Loucy (cell line): ENCODE data around the gene MYMX.

Experiments used
- H2AFZ ChIP-seq: fragments of 200-600 bp; sonication (generic); 2 replicates; pipeline ENCODE4 v1.6.0; 2016; ENCODE audit warnings: antibody characterized with exemption, mild to moderate bottlenecking, low read length, moderate library complexity
- H3F3A ChIP-seq: fragments of 200-600 bp; 2 replicates; pipeline ENCODE4 v1.6.0; 2016; ENCODE audit warnings: antibody characterized with exemption, low read depth, mild to moderate bottlenecking
- H3K27me3 ChIP-seq: fragments of 200-600 bp; sonication (generic); 2 replicates; pipeline ENCODE4 v1.6.1; 2014; ENCODE audit warnings: low read length, mild to moderate bottlenecking; ENCODE audit not compliant: insufficient read depth, poor library complexity, severe bottlenecking
- H3K36me3 ChIP-seq: fragments of 200-600 bp; sonication (generic); 2 replicates; pipeline ENCODE4 v1.6.1; 2016; ENCODE audit warnings: low read length; ENCODE audit not compliant: insufficient read depth
- H3K4me1 ChIP-seq: fragments of 200-600 bp; sonication (generic); 2 replicates; pipeline ENCODE4 v1.5.1; 2014; ENCODE audit warnings: low read length, mild to moderate bottlenecking; ENCODE audit not compliant: insufficient read depth, poor library complexity, severe bottlenecking
- H3K4me2 ChIP-seq: fragments of 200-600 bp; sonication (generic); 2 replicates; pipeline ENCODE4 v1.6.0; 2014; ENCODE audit warnings: antibody characterized with exemption, low read length, low read depth, mild to moderate bottlenecking; ENCODE audit not compliant: poor library complexity, severe bottlenecking
- H3K4me3 ChIP-seq: fragments of 200-600 bp; sonication (generic); 2 replicates; pipeline ENCODE4 v1.5.1; 2014; ENCODE audit warnings: low read length, mild to moderate bottlenecking, mixed read lengths; ENCODE audit not compliant: poor library complexity, severe bottlenecking
- H3K79me2 ChIP-seq: fragments of 200-600 bp; sonication (generic); 2 replicates; pipeline ENCODE4 v1.6.1; 2014; ENCODE audit warnings: low read length; ENCODE audit not compliant: insufficient read depth
- H3K9ac ChIP-seq: fragments of 200-600 bp; sonication (generic); 2 replicates; pipeline ENCODE4 v1.6.0; 2014; ENCODE audit warnings: mild to moderate bottlenecking, low read depth, low read length, moderate library complexity; ENCODE audit not compliant: poor library complexity, severe bottlenecking
- H3K9me2 ChIP-seq: fragments of 200-600 bp; sonication (generic); replicated peaks from 2 replicates; pipeline ENCODE4 v1.6.1; 2016; ENCODE audit warnings: low read depth, low read length, mixed read lengths
- H3K9me3 ChIP-seq: fragments of 200-600 bp; sonication (generic); 2 replicates; pipeline ENCODE4 v1.6.1; 2014; ENCODE audit warnings: mild to moderate bottlenecking, antibody characterized with exemption, low read length, low read depth; ENCODE audit not compliant: insufficient read depth
- H4K20me1 ChIP-seq: fragments of 200-600 bp; sonication (generic); 2 replicates; pipeline ENCODE4 v1.6.0; 2014; ENCODE audit warnings: antibody characterized with exemption, low read length, mild to moderate bottlenecking; ENCODE audit not compliant: insufficient read depth, poor library complexity, severe bottlenecking
- EZH2phosphoT487 ChIP-seq: fragments of 200-600 bp; IDR thresholded peaks from 2 replicates; pipeline ENCODE4 v1.6.1; 2018; ENCODE audit warnings: antibody characterized with exemption, mild to moderate bottlenecking, moderate library complexity, borderline replicate concordance
- TF ChIP-seq, protein P1 (sequence below): fragments of 200-600 bp; sonication (generic); conservative IDR thresholded peaks from 2 replicates; pipeline ENCODE4 v1.5.1; 2014; ENCODE audit warnings: mild to moderate bottlenecking, antibody characterized with exemption, low read length

Gene MYMX

DNA sequence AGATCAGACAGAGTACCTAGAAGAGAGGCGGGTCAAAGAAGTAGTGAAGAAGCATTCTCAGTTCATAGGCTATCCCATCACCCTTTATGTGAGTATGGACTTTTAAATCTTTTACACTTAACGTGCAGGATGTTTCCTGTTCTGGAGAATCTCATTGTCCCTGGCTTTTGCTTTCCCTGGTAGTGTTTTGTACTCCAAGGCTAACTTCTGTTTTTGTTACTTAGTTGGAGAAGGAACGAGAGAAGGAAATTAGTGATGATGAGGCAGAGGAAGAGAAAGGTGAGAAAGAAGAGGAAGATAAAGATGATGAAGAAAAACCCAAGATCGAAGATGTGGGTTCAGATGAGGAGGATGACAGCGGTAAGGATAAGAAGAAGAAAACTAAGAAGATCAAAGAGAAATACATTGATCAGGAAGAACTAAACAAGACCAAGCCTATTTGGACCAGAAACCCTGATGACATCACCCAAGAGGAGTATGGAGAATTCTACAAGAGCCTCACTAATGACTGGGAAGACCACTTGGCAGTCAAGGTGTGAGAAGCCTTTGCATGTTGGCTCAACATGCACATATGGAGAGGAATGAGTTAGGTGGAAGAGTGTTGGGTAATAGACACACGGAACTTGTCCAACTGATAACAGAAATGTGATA, 33.5 kb downstream of the MYMX start:
- Histone ChIP-seq H3K79me2 (peaks cover 67% of the 10 kb centered on the region), H3K27me3 (peaks cover 3% of the 10 kb centered on the region), H3K4me2 (peak overlapping the region; percentile 96), H4K20me1 (peaks cover 81% of the 10 kb centered on the region), H2AFZ (no peak overlapping the region), H3K4me3 (peak overlapping the region; percentile 98), H3K9me2 (no peaks in the 10 kb centered on the region), H3K9ac (no peak overlapping the region), H3K36me3 (peaks cover 69% of the 10 kb centered on the region), H3K9me3 (no peaks in the 10 kb centered on the region), H3F3A (peaks cover 12% of the 10 kb centered on the region), H3K4me1 (peaks cover 37% of the 10 kb centered on the region)
- TF ChIP-seq EZH2phosphoT487 = no peak
- TF ChIP-seq, protein P1, sequence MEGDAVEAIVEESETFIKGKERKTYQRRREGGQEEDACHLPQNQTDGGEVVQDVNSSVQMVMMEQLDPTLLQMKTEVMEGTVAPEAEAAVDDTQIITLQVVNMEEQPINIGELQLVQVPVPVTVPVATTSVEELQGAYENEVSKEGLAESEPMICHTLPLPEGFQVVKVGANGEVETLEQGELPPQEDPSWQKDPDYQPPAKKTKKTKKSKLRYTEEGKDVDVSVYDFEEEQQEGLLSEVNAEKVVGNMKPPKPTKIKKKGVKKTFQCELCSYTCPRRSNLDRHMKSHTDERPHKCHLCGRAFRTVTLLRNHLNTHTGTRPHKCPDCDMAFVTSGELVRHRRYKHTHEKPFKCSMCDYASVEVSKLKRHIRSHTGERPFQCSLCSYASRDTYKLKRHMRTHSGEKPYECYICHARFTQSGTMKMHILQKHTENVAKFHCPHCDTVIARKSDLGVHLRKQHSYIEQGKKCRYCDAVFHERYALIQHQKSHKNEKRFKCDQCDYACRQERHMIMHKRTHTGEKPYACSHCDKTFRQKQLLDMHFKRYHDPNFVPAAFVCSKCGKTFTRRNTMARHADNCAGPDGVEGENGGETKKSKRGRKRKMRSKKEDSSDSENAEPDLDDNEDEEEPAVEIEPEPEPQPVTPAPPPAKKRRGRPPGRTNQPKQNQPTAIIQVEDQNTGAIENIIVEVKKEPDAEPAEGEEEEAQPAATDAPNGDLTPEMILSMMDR = no peak

DNA sequence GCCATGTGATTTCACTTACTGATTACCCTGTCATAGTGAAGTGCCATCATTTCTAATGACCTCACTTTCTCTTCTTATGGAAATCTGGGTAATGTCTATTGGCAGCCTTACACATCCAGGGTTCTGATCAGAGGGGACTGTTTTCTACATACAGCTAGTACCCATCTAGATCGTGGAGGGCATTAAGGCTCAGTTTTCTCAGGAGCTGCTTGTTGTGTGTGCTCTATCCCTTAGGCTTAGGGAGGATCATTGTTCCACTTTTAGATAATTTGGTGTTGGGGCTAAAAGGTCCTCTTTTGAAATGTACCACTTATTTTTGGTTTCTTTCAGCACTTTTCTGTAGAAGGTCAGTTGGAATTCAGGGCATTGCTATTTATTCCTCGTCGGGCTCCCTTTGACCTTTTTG, 34.0 kb downstream of the MYMX start:
- H3K9me3 ChIP-seq = no peaks in the 10 kb centered on the region
- H3K79me2 ChIP-seq = peaks cover 70% of the 10 kb centered on the region
- H4K20me1 ChIP-seq = peaks cover 82% of the 10 kb centered on the region

DNA sequence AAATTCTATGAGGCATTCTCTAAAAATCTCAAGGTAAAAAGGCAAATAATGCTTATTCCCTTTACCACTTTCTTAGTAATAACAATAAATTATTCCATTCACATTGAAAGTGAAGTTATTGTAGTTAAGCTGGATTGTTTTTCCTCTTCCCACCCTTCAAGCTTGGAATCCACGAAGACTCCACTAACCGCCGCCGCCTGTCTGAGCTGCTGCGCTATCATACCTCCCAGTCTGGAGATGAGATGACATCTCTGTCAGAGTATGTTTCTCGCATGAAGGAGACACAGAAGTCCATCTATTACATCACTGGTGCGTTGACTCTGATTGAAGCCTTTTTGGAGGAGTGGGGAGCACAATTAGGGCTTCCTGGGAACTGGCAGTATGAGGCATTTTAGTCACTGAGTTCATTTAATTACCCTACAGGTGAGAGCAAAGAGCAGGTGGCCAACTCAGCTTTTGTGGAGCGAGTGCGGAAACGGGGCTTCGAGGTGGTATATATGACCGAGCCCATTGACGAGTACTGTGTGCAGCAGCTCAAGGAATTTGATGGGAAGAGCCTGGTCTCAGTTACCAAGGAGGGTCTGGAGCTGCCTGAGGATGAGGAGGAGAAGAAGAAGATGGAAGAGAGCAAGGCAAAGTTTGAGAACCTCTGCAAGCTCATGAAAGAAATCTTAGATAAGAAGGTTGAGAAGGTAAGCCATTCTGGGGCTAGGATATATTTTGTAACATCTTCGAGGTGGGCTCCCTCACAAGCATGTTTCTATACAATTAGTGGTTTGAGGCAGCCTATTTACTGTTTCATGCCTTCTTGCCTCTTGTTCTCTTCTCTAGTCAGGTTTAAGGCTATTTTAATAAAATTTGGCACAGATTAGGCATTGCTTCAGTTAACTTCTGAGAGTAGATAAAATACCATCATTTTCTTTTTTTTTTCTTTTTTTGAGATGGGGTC, 35.1 kb downstream of the MYMX start:
- H3K9me2 ChIP-seq = no peaks in the 10 kb centered on the region
- H3F3A ChIP-seq = peaks cover 22% of the 10 kb centered on the region
- peaks cover 81% of the 10 kb centered on the region for H3K79me2 ChIP-seq
- TF ChIP-seq, protein P1 = no peak
- TF ChIP-seq EZH2phosphoT487 = no peak
- peaks cover 86% of the 10 kb centered on the region for H4K20me1 ChIP-seq
- H3K4me3 ChIP-seq = no peak overlapping the region
- no peaks in the 10 kb centered on the region for H3K9me3 ChIP-seq
- H3K4me1 ChIP-seq = peaks cover 44% of the 10 kb centered on the region
- peaks cover 3% of the 10 kb centered on the region for H3K27me3 ChIP-seq
- H3K4me2 ChIP-seq = peak overlapping the region; percentile 96
- no peak overlapping the region for H2AFZ ChIP-seq
- H3K36me3 ChIP-seq = peaks cover 75% of the 10 kb centered on the region
- no peak overlapping the region for H3K9ac ChIP-seq

More for the DNA sequence above, 34.0 kb downstream of the MYMX start:
- no peak for TF ChIP-seq EZH2phosphoT487
- TF ChIP-seq, protein P1 = no peak
- Histone ChIP-seq H2AFZ (no peak overlapping the region), H3K36me3 (peaks cover 74% of the 10 kb centered on the region), H3K9me2 (no peaks in the 10 kb centered on the region), H3K9ac (no peak overlapping the region), H3F3A (peaks cover 17% of the 10 kb centered on the region), H3K4me1 (peaks cover 39% of the 10 kb centered on the region), H3K27me3 (peaks cover 3% of the 10 kb centered on the region), H3K4me3 (peak overlapping the region; percentile 14), H3K4me2 (peak overlapping the region; percentile 96)
